ENCODE results near the gene TAF11L7.
"Not testable (repeated sequence)": the region's sequence is repeated elsewhere in the genome, so short reads cannot be mapped to it uniquely, and the experiment has no call there.

DNA sequence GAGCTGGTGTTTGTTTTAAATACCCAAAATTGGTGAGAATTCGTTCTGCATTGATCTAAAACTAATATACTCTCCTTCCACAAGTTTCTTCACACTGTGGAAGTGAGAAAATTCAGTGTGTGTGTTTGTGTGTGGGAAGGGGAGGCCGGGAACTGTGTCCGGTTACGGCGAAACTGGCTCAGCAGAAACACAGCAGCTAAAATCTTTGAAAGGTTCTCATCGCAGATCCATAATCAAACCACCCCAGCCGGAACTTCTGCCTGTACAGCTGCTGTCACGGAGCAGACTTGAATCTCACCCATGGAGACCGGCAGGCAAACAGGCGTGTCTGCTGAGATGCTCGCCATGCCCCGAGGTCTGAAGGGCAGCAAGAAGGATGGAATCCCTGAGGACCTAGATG, 46.2 kb upstream of the TAF11L7 start, which contains the start of gene TAF11L13:
- TF ChIP-seq ZSCAN29 (IDR thresholded peaks at IDR 0.05); ZNF124 (CRISPR knock-in tag; IDR thresholded peaks at IDR 0.05); POLR2AphosphoS5 (IDR thresholded peaks at IDR 0.05; ENCODE audit: control insufficient read depth, insufficient read depth, low read depth, low read length); FIP1L1 (IDR thresholded peaks at IDR 0.05; ENCODE audit: low read depth, low read length, poor library complexity, severe bottlenecking); NFIC (IDR thresholded peaks at IDR 0.05); TARDBP (IDR thresholded peaks at IDR 0.05); TCF3 (CRISPR knock-in tag; IDR thresholded peaks at IDR 0.05); RFX1 (IDR thresholded peaks at IDR 0.05); TCF15 (CRISPR knock-in tag; IDR thresholded peaks at IDR 0.05); EHMT2 (IDR thresholded peaks at IDR 0.05): not testable (repeated sequence)
